HCT116 (cell line): ENCODE results near the gene ACTRT2. TPM values are rescaled to one million over a fixed set of nuclear protein-coding genes. Genes with fewer than 3 reads are reported as not detected.

Experiments
- ATAC-seq: fragments of 200-7000 bp; cut with Tn5 transposase; 2 replicates; pipeline ENCODE4 v1.9.1; 2020; ENCODE audit warnings: mild to moderate bottlenecking, moderate library complexity
- BruUV-seq: library from RNA; stranded (reverse); fragments of 400-500 nt; replicated peaks from 2 replicates; lab custom pipeline; 2021; lab: Mats Ljungman, UMichigan
- CTCF ChIA-PET: fragments of 300-600 bp; sonication (Branson Sonifier 250); formaldehyde crosslinking; loops from one replicate; lab custom pipeline; 2021; ENCODE audit warnings: antibody characterized with exemption; lab: Charles Lee
- POLR2A ChIA-PET: fragments of 300-600, 350-600 bp; sonication (Branson Sonifier 250); formaldehyde crosslinking; loops from one replicate; lab custom pipeline; 2021; ENCODE audit warnings: antibody characterized with exemption; lab: Charles Lee
- RAD21 ChIA-PET, 2 experiments: fragments of 300-600 bp; sonication (Branson Sonifier 250); formaldehyde crosslinking; loops; one replicate each; lab custom pipeline; 2023; ENCODE audit warnings: low total read pairs in 2 of 2; ENCODE audit not compliant: uncharacterized antibody in 2 of 2, unreplicated experiment in 2 of 2, low non-redundant PET in 1 of 2; lab: Charles Lee
- DNase-seq: peaks from one replicate; pipeline ENCODE4 v3.0.0-alpha.2; 2010; ENCODE audit warnings: low read depth, low spot score
- H2AFZ ChIP-seq: fragments of 200-600 bp; shearing (Covaris generic), sonication (generic); 2 replicates; pipeline ENCODE4 v1.6.1; 2017; ENCODE audit warnings: low read depth, mixed run types, mixed read lengths, antibody characterized with exemption, low read length; ENCODE audit not compliant: poor library complexity, severe bottlenecking
- H3K27ac ChIP-seq: 2 replicates; pipeline ENCODE4 v1.5.1; 2012; ENCODE audit warnings: low read depth, low read length
- H3K27me3 ChIP-seq: fragments of 200-600 bp; sonication (generic); 2 replicates; pipeline ENCODE4 v1.6.1; 2016; ENCODE audit warnings: mixed run types, low read length, mixed read lengths; ENCODE audit not compliant: insufficient read depth
- H3K36me3 ChIP-seq, 2 experiments: fragments of 200-500 bp in 1 of 2; fragments of 200-600 bp in 1 of 2; sonication (Bioruptor generic) in 1 of 2; sonication (generic) in 1 of 2; 2 replicates each; pipeline versions ENCODE4 v1.5.1 to v1.6.1; 2014 to 2016; ENCODE audit warnings: low read length in 2 of 2, inconsistent platforms in 1 of 2, mixed read lengths in 1 of 2, mixed run types in 1 of 2; ENCODE audit not compliant: insufficient read depth in 2 of 2, control insufficient read depth in 1 of 2
- H3K4me1 ChIP-seq, 2 experiments: fragments of 200-600 bp in 1 of 2; sonication (generic) in 1 of 2; 2 replicates each; pipeline versions ENCODE4 v1.5.1 to v1.6.1; 2012 to 2017; ENCODE audit warnings: low read length in 2 of 2, inconsistent platforms in 1 of 2, mild to moderate bottlenecking in 1 of 2, mixed read lengths in 1 of 2, mixed run types in 1 of 2, moderate library complexity in 1 of 2; ENCODE audit not compliant: insufficient read depth in 2 of 2, control insufficient read depth in 1 of 2
- H3K4me2 ChIP-seq: fragments of 200-600 bp; sonication (generic); 2 replicates; pipeline ENCODE4 v1.6.1; 2017; ENCODE audit warnings: mixed run types, low read length, mixed read lengths
- H3K4me3 ChIP-seq, 2 experiments: fragments of 200-600 bp in 1 of 2; sonication (generic) in 1 of 2; replicated peaks in 1 of 2; 2 replicates each; pipeline ENCODE4 v1.5.1; 2011 to 2016; ENCODE audit warnings: low read length in 2 of 2, control low read depth in 1 of 2, low read depth in 1 of 2, mild to moderate bottlenecking in 1 of 2, mixed read lengths in 1 of 2, mixed run types in 1 of 2
- H3K79me2 ChIP-seq: fragments of 200-600 bp; sonication (generic); 2 replicates; pipeline ENCODE4 v1.6.1; 2017; ENCODE audit warnings: mild to moderate bottlenecking, mixed run types, low read length, moderate library complexity, mixed read lengths; ENCODE audit not compliant: insufficient read depth
- H3K9ac ChIP-seq: fragments of 200-600 bp; sonication (generic); 2 replicates; pipeline ENCODE4 v1.6.1; 2016; ENCODE audit warnings: low read length, mixed read lengths
- H3K9me2 ChIP-seq: fragments of 200-600 bp; sonication (generic), shearing (Covaris generic); 2 replicates; pipeline ENCODE4 v1.6.1; 2017; ENCODE audit warnings: mixed run types, mild to moderate bottlenecking, moderate library complexity; ENCODE audit not compliant: insufficient read depth
- H3K9me3 ChIP-seq, 2 experiments: fragments of 200-500 bp in 1 of 2; fragments of 200-600 bp in 1 of 2; sonication (Bioruptor generic) in 1 of 2; sonication (generic) in 1 of 2; 2 replicates each; pipeline ENCODE4 v1.6.1; 2014 to 2017; ENCODE audit warnings: low read length in 2 of 2, mixed read lengths in 2 of 2, inconsistent platforms in 1 of 2, low read depth in 1 of 2, mild to moderate bottlenecking in 1 of 2, mixed run types in 1 of 2, moderate library complexity in 1 of 2; ENCODE audit not compliant: control insufficient read depth in 1 of 2, insufficient read depth in 1 of 2
- H4K20me1 ChIP-seq: fragments of 200-600 bp; sonication (generic), shearing (Covaris generic); 2 replicates; pipeline ENCODE4 v1.6.1; 2017; ENCODE audit warnings: mixed run types, mild to moderate bottlenecking, moderate library complexity; ENCODE audit not compliant: insufficient read depth
- POLR2A ChIP-seq: IDR thresholded peaks from 2 replicates; pipeline ENCODE4 v1.7.0; 2011; ENCODE audit warnings: borderline replicate concordance; ENCODE audit not compliant: insufficient read depth, insufficient read length; ENCODE audit errors: extremely low read depth
- POLR2AphosphoS5 ChIP-seq: IDR thresholded peaks from 2 replicates; pipeline ENCODE4 v1.6.1; 2011; ENCODE audit warnings: mild to moderate bottlenecking, low read depth, low read length, moderate library complexity
- SIN3A ChIP-seq: IDR thresholded peaks from 2 replicates; pipeline ENCODE4 v1.6.1; 2012; ENCODE audit warnings: low read depth
- SP1 ChIP-seq: IDR thresholded peaks from 2 replicates; pipeline ENCODE4 v1.6.1; 2012; ENCODE audit warnings: low read depth
- SRF ChIP-seq: IDR thresholded peaks from 2 replicates; pipeline ENCODE4 v1.6.1; 2012; ENCODE audit warnings: low read depth
- TCF7L2 ChIP-seq: IDR thresholded peaks from 2 replicates; pipeline ENCODE4 v1.7.0; 2011; ENCODE audit warnings: borderline replicate concordance, inconsistent platforms; ENCODE audit not compliant: insufficient read depth, insufficient read length; ENCODE audit errors: extremely low read depth
- YY1 ChIP-seq: IDR thresholded peaks from 2 replicates; pipeline ENCODE4 v1.6.1; 2011; ENCODE audit warnings: low read length, low read depth, moderate library complexity, mild to moderate bottlenecking; ENCODE audit not compliant: insufficient replicate concordance; ENCODE audit errors: extremely low read depth
- ZFX ChIP-seq: fragments of 450-650 bp; IDR thresholded peaks from 2 replicates; pipeline ENCODE4 v1.6.1; 2017
- intact Hi-C: fragments of 100-400 bp; cut with micrococcal nuclease; formaldehyde crosslinking; loops from 2 replicates; pipeline ENCODE4 v1.10.0; 2022
- total RNA-seq: library from RNA; stranded (reverse); gene quantifications from one replicate; pipeline ENCODE4 v1.2.1, GENCODE V29; 2021; ENCODE audit not compliant: unreplicated experiment
- TF ChIP-seq, protein P1 (sequence below): IDR thresholded peaks from 2 replicates; pipeline ENCODE4 v1.6.1; 2012
- TF ChIP-seq, protein P2 (sequence below): IDR thresholded peaks from 2 replicates; pipeline ENCODE4 v1.6.1; 2012
- TF ChIP-seq, protein P3 (sequence below), 3 experiments: fragments of 200-600 bp in 1 of 3; sonication (generic) in 1 of 3; IDR thresholded peaks in 2 of 3; conservative IDR thresholded peaks in 1 of 3; 2 replicates each; pipeline ENCODE4 v1.5.1; 2012 to 2017; ENCODE audit warnings: low read depth in 2 of 3, low read length in 2 of 3, antibody characterized with exemption in 1 of 3, borderline replicate concordance in 1 of 3, control low read depth in 1 of 3, mild to moderate bottlenecking in 1 of 3, mixed read lengths in 1 of 3, mixed run types in 1 of 3, moderate library complexity in 1 of 3; ENCODE audit not compliant: insufficient read depth in 1 of 3
- TF ChIP-seq, protein P4 (sequence below): IDR thresholded peaks from 2 replicates; pipeline ENCODE4 v1.6.1; 2011; ENCODE audit warnings: mild to moderate bottlenecking, low read length, moderate library complexity; ENCODE audit not compliant: insufficient replicate concordance; ENCODE audit errors: extremely low read depth

Gene ACTRT2
- total RNA-seq, 1 experiment from 2014 or later, result not detected

DNA sequence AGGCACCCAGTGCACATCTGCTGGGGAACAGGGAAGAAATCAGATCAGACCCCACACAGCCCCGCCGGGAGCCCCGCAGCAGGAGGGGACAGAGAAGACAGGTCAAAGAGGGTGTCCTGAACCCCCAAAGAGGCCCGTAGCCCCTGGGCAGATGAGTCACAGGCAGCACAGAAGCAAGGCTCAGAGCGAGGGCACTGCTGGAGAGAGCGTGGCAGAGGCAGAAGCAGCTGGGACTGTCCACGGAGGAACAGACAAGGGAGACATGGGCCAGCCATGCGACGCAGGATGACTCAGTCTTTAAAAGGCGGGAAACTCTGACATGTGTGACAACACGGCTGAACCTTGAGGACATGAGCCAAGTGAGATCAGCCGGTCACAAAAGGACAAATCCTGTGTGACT, 33.2 kb downstream of the ACTRT2 start:
- DNase-seq, result no peak
- H3K4me1 ChIP-seq, result no peaks in the 10 kb centered on the region
- ChIA-PET POLR2A (no interaction called here), RAD21 (no interaction called here), CTCF (no interaction called here)
- H3K27ac ChIP-seq, result no peak overlapping the region
- H2AFZ ChIP-seq, result no peak overlapping the region
- H3K4me3 ChIP-seq, result no peak overlapping the region
- H3K9ac ChIP-seq, result no peak overlapping the region
- no peaks in the 10 kb centered on the region for H3K9me3 ChIP-seq
- H3K27me3 ChIP-seq, result peaks cover 9% of the 10 kb centered on the region; the same call in 1 of the 2 replicates
- no peak overlapping the region for H3K4me2 ChIP-seq
- H3K36me3 ChIP-seq, result no peaks in the 10 kb centered on the region
- intact Hi-C loops, result no loop called here
- no peaks in the 10 kb centered on the region for H3K79me2 ChIP-seq
- no peaks in the 10 kb centered on the region for H3K9me2 ChIP-seq
- no peaks in the 10 kb centered on the region for H4K20me1 ChIP-seq
- ATAC-seq, result no peak
- BruUV-seq, result no TSS peak
- TF ChIP-seq, protein P1, sequence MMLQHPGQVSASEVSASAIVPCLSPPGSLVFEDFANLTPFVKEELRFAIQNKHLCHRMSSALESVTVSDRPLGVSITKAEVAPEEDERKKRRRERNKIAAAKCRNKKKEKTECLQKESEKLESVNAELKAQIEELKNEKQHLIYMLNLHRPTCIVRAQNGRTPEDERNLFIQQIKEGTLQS, result no peak
- TF ChIP-seq, protein P2, sequence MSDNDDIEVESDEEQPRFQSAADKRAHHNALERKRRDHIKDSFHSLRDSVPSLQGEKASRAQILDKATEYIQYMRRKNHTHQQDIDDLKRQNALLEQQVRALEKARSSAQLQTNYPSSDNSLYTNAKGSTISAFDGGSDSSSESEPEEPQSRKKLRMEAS, result 0 out of 2 replicates have a peak, but pooled peaks have one; percentile 22

DNA sequence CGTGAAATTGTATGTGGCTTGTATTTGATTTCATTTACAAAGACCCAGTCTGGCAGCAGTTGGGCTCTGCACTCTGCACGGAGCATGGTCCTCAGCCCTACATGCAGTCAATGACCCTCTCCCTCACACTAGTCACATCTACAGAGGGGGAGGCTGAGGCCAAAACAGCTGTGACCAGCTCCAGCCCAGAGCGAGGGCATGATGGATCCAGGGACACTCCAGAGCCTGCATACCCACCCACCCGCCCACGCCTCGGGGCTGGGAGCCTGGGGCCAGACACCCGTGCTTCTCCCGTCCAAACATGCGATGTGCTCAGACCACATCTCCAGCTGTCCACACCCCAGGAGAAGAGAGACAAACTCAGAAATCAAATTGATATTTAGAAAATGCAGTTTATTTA, 33.8 kb downstream of the ACTRT2 start:
- Histone ChIP-seq H2AFZ (no peak overlapping the region), H3K4me3 (no peak overlapping the region), H3K9me3 (no peaks in the 10 kb centered on the region), H3K27me3 (peaks cover 9% of the 10 kb centered on the region; the same call in 1 of the 2 replicates), H3K36me3 (no peaks in the 10 kb centered on the region), H4K20me1 (no peaks in the 10 kb centered on the region), H3K4me1 (no peaks in the 10 kb centered on the region), H3K27ac (no peak overlapping the region), H3K4me2 (no peak overlapping the region), H3K9me2 (no peaks in the 10 kb centered on the region), H3K79me2 (no peaks in the 10 kb centered on the region), H3K9ac (no peak overlapping the region)
- DNase-seq (no peak), ATAC-seq (no peak)
- POLR2A ChIA-PET, result no interaction called here
- RAD21 ChIA-PET, result no interaction called here
- no TSS peak for BruUV-seq
- CTCF ChIA-PET, result no interaction called here
- intact Hi-C loops, result no loop called here
- TF ChIP-seq POLR2A (no peak), POLR2AphosphoS5 (no peak), SIN3A (no peak), YY1 (no peak), SRF (no peak), SP1 (no peak), TCF7L2 (no peak), ZFX (no peak)
- TF ChIP-seq, protein P3, sequence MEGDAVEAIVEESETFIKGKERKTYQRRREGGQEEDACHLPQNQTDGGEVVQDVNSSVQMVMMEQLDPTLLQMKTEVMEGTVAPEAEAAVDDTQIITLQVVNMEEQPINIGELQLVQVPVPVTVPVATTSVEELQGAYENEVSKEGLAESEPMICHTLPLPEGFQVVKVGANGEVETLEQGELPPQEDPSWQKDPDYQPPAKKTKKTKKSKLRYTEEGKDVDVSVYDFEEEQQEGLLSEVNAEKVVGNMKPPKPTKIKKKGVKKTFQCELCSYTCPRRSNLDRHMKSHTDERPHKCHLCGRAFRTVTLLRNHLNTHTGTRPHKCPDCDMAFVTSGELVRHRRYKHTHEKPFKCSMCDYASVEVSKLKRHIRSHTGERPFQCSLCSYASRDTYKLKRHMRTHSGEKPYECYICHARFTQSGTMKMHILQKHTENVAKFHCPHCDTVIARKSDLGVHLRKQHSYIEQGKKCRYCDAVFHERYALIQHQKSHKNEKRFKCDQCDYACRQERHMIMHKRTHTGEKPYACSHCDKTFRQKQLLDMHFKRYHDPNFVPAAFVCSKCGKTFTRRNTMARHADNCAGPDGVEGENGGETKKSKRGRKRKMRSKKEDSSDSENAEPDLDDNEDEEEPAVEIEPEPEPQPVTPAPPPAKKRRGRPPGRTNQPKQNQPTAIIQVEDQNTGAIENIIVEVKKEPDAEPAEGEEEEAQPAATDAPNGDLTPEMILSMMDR (IDR thresholded peaks at IDR 0.05 in 2 of 3, conservative IDR thresholded peaks at IDR 0.05 in 1 of 3; ENCODE audit: borderline replicate concordance in 1 of 3, insufficient read depth in 1 of 3, low read depth in 2 of 3, low read length in 2 of 3), result no peak
- TF ChIP-seq, protein P1, result no peak
- TF ChIP-seq, protein P4, sequence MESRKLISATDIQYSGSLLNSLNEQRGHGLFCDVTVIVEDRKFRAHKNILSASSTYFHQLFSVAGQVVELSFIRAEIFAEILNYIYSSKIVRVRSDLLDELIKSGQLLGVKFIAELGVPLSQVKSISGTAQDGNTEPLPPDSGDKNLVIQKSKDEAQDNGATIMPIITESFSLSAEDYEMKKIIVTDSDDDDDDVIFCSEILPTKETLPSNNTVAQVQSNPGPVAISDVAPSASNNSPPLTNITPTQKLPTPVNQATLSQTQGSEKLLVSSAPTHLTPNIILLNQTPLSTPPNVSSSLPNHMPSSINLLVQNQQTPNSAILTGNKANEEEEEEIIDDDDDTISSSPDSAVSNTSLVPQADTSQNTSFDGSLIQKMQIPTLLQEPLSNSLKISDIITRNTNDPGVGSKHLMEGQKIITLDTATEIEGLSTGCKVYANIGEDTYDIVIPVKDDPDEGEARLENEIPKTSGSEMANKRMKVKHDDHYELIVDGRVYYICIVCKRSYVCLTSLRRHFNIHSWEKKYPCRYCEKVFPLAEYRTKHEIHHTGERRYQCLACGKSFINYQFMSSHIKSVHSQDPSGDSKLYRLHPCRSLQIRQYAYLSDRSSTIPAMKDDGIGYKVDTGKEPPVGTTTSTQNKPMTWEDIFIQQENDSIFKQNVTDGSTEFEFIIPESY, result no peak
- TF ChIP-seq, protein P2, result no peak
